ENCODE data around the gene MDH1. TPM values are rescaled to one million over a fixed set of nuclear protein-coding genes. Genes with fewer than 3 reads are reported as not detected.

The MDH1 gene
- total RNA-seq, 4 donors from 2014 or later = 214 to 522 (median 291) TPM

DNA sequence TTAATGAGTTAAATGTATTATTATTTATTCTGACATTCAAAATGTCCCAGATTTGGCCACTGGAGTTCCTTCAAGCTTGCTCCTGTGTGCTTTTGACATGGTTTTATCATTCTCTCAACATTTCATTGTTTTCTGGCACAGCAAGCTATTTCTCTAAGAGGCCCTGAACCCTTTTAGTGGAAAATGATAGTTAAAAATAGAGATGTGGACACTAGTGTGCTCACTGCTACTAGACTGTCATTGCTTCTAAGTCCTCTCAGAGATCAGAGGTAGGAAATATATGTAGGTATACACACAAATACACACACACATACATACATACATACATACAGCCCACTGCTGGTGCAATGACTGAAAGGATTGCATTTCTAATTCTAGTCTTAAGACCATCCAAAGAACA, 26.0 kb upstream of the MDH1 start:
- TF ChIP-seq, protein P1, sequence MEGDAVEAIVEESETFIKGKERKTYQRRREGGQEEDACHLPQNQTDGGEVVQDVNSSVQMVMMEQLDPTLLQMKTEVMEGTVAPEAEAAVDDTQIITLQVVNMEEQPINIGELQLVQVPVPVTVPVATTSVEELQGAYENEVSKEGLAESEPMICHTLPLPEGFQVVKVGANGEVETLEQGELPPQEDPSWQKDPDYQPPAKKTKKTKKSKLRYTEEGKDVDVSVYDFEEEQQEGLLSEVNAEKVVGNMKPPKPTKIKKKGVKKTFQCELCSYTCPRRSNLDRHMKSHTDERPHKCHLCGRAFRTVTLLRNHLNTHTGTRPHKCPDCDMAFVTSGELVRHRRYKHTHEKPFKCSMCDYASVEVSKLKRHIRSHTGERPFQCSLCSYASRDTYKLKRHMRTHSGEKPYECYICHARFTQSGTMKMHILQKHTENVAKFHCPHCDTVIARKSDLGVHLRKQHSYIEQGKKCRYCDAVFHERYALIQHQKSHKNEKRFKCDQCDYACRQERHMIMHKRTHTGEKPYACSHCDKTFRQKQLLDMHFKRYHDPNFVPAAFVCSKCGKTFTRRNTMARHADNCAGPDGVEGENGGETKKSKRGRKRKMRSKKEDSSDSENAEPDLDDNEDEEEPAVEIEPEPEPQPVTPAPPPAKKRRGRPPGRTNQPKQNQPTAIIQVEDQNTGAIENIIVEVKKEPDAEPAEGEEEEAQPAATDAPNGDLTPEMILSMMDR (IDR thresholded peaks at IDR 0.05; ENCODE audit: low read depth) = no peak

DNA sequence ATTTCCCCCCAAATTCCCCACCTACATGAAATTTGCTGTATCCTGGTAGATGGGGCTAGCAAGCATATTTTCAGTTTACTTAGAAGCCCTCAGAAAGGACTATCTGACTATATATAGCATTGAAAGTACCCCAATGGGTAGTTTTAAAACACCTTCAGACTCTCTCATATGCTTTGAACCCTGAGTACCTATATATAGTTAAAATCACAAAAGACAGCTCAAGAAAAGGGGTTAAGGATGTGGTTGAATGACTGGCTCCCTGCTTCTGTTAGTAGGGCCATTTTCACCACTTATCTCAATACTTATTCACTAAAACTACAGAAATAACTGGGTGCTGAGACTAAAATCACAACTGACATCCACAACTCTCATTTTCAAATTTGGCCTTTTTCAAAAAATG, 19.0 kb upstream of the MDH1 start:
- TF ChIP-seq, protein P1 (IDR thresholded peaks at IDR 0.05; ENCODE audit: low read depth) = no peak

DNA sequence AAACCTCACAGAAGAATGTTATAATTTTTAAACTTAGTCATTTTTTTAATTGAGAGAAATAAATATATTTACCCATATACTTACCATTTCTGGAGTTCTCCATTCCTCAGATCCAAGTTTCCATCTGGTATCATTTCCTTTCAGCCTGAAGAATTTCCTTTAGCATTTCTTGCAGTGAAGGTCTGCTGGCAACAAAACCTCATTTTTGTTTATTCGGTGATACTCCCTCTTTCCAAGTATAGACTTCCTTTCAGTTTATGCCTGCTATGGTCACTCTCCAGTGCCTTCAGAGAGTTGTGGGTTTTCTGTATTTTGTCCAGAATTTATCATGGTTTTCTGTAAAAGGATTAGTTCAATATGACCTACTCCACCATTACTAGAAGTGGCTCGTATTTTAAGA, 17.5 kb upstream of the MDH1 start:
- TF ChIP-seq, protein P1 (IDR thresholded peaks at IDR 0.05; ENCODE audit: low read depth) = no peak

DNA sequence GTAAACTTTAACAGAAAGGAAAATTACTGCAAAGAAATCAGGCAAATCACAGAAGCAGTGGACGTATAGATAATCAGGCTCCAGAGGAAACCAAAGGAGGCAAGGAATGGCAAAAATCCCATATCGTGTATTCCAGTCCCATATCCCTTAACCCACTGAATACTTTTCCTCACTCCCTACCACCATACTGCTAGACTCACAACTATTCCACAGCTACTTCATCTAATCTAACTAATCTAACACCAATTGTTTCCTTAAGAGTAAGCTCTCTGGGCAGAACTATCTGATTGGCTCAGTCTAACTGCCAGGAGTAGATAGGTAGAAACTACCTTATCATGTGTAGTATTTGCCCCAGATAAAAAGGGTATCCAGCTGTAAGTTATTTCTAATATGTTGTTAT, 16.8 kb upstream of the MDH1 start:
- TF ChIP-seq, protein P1 (IDR thresholded peaks at IDR 0.05; ENCODE audit: low read depth) = no peak

DNA sequence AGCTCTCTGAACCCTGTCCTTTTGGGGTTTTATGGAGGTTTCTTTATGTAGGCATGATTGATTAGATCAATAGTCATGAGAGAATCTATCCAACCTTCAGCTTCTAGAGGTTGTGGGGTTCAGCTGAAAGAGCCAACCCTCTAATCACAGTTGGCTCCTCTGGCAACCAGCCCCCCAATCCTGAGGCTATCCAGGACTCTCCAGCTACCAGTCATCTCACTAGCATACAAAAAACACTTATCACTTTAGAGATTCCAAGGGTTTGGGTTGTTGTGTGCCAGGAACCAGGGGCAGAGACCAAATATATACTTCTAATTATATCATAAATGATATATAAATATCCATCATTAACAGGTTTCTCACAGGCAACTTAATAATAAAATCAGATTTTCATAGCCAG, 12.2 kb upstream of the MDH1 start:
- TF ChIP-seq, protein P1 (IDR thresholded peaks at IDR 0.05; ENCODE audit: low read depth) = no peak

DNA sequence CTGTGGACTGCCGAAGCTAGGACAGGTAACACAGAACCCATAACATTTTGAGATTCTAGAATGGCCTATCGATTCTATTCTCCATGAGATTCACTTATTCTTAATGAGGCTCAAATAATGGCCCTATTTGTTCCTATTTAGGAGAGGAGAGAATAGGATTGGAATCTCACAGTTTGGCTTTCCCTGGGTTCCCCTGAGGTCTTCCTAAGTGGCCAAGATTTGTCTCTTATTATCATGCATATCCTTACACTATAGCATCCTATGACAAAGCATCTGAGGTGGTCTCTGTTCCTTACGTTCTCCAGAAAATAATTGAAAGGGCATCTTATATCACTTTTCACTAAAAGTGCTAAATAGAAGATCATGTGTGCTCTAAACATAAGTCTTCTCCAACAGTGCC, 10.0 kb upstream of the MDH1 start:
- TF ChIP-seq, protein P1 (IDR thresholded peaks at IDR 0.05; ENCODE audit: low read depth) = no peak

DNA sequence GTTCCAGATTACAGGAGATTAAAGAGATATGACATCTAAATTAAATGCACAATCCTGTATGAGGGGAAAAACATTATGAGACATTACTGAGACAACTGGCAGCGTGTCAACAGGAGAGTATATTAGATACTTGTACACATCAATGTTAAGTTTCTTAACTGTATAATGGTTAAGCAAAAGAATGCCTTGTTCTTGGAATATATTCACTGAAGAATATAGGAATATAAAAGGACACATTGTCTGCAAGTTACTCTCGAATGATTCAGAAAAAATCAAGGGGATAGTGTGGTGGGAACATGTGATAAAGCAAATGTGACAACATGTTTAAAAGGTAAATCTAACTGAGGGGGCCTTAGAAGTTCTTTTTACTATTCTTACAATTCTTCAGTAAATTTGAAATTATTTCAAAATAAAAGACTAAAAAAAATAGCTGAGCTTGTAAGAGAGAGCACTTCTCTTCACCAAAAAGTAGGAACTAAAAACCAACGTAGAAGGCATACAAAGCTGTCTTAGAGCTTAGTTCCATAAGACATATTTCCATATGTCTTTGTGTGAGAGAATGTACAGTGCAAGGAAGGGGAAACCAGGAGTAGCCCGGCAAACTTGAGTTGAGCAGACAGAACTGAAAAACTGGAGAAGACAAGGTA, 8.0 kb upstream of the MDH1 start:
- TF ChIP-seq, protein P1 (IDR thresholded peaks at IDR 0.05; ENCODE audit: low read depth) = no peak

All from subcutaneous adipose tissue (tissue), 4 donors.